Renal cortical epithelial cell (primary cell): ENCODE results near the gene PPP1R26. TPM values are rescaled to one million over a fixed set of nuclear protein-coding genes. Genes with fewer than 3 reads are reported as not detected.

Source experiments
- DNase-seq: peaks from one replicate; pipeline ENCODE4 v3.0.0-alpha.2; 2011; ENCODE audit warnings: low read depth
- total RNA-seq: library from RNA; depleted of rRNA; stranded (reverse); fragments of >200 nt; gene quantifications from 2 replicates; pipeline ENCODE4 v1.2.3, GENCODE V29; 2014

PPP1R26 gene
- total RNA-seq, 1 donor from 2014 or later = 32.7 TPM

GRCh38 chr9:135489188-135489906, 9.8 kb downstream of the PPP1R26 start:
- DNase-seq = peak; percentile 29

GRCh38 chr9:135490166-135490870, 10.7 kb downstream of the PPP1R26 start:
- no peak for DNase-seq

GRCh38 chr9:135490980-135491464, 11.4 kb downstream of the PPP1R26 start:
- no peak for DNase-seq

- DNase-seq = no peak
Observed at GRCh38 chr9:135491764-135492163, 12.2 kb downstream of the PPP1R26 start.

GRCh38 chr9:135492886-135493669, 13.5 kb downstream of the PPP1R26 start:
- DNase-seq = no peak

- no peak for DNase-seq
Observed at GRCh38 chr9:135494791-135495559, 15.4 kb downstream of the PPP1R26 start.

- no peak for DNase-seq
Observed at GRCh38 chr9:135498381-135499126, 19.0 kb downstream of the PPP1R26 start.

GRCh38 chr9:135499326-135500070, 19.9 kb downstream of the PPP1R26 start:
- DNase-seq = peak; percentile 75

GRCh38 chr9:135500071-135500524, 20.5 kb downstream of the PPP1R26 start:
- DNase-seq = peak; percentile 31

- DNase-seq = peak; percentile 47
Observed at GRCh38 chr9:135500525-135501260, 21.1 kb downstream of the PPP1R26 start, which contains the start of gene MRPS2. Gene MRPS2 (plus strand): TSS chr9:135500682. CDS start chr9:135500711, 29 bp downstream.

- no peak for DNase-seq
Observed at GRCh38 chr9:135501261-135502167, 21.9 kb downstream of the PPP1R26 start.

GRCh38 chr9:135502168-135502872, 22.7 kb downstream of the PPP1R26 start:
- DNase-seq = no peak

GRCh38 chr9:135502873-135503321, 23.3 kb downstream of the PPP1R26 start:
- DNase-seq = no peak

GRCh38 chr9:135503371-135504261, 24.0 kb downstream of the PPP1R26 start:
- DNase-seq = no peak

GRCh38 chr9:135504262-135505243, 25.0 kb downstream of the PPP1R26 start:
- DNase-seq = peak; percentile 40
